MCF 10A (cell line): ENCODE data around the gene TMED3. TPM values are rescaled to one million over a fixed set of nuclear protein-coding genes. Genes with fewer than 3 reads are reported as not detected.

Source experiments
- BruUV-seq: library from RNA; stranded (reverse); fragments of 400-500 nt; replicated peaks from 2 replicates; lab custom pipeline; 2021; lab: Mats Ljungman, UMichigan
- CTCF ChIA-PET: fragments of 300-600 bp; sonication (Branson Sonifier 250); formaldehyde crosslinking; extraction: SDS; loops from one replicate; lab custom pipeline; 2021; ENCODE audit warnings: antibody characterized with exemption, inconsistent platforms; lab: Yijun Ruan, JAX
- POLR2A ChIA-PET: fragments of 300-600, 350-650 bp; sonication (Branson Sonifier 250); formaldehyde crosslinking; extraction: SDS; loops from one replicate; lab custom pipeline; 2020; ENCODE audit warnings: antibody characterized with exemption, inconsistent platforms; lab: Yijun Ruan, JAX
- DNase-seq: peaks from one replicate; pipeline ENCODE4 v3.0.0-alpha.2; 2018; ENCODE audit not compliant: unreplicated experiment
- H3K27ac Mint-ChIP-seq: one replicate; pipeline ENCODE4 v1.8.0; 2022; ENCODE audit warnings: mild to moderate bottlenecking, low read depth, mixed read lengths; ENCODE audit not compliant: unreplicated experiment
- H3K27me3 Mint-ChIP-seq: one replicate; pipeline ENCODE4 v1.8.0; 2022; ENCODE audit warnings: mixed read lengths; ENCODE audit not compliant: insufficient read depth, unreplicated experiment
- H3K36me3 Mint-ChIP-seq: one replicate; pipeline ENCODE4 v1.8.0; 2022; ENCODE audit warnings: mild to moderate bottlenecking, moderate library complexity, mixed read lengths; ENCODE audit not compliant: insufficient read depth, unreplicated experiment
- H3K4me1 Mint-ChIP-seq: one replicate; pipeline ENCODE4 v1.8.0; 2022; ENCODE audit warnings: mixed read lengths; ENCODE audit not compliant: insufficient read depth, unreplicated experiment
- H3K4me3 Mint-ChIP-seq: one replicate; pipeline ENCODE4 v1.8.0; 2022; ENCODE audit warnings: mild to moderate bottlenecking, moderate library complexity, mixed read lengths; ENCODE audit not compliant: unreplicated experiment
- H3K9me3 Mint-ChIP-seq: one replicate; pipeline ENCODE4 v1.8.0; 2022; ENCODE audit warnings: mixed read lengths; ENCODE audit not compliant: unreplicated experiment
- CTCF ChIP-seq: fragments of 200-600 bp; IDR thresholded peaks from one replicate; pipeline ENCODE4 v1.8.0; 2022; ENCODE audit warnings: antibody characterized with exemption, mild to moderate bottlenecking; ENCODE audit not compliant: unreplicated experiment
- intact Hi-C: fragments of 100-400 bp; cut with micrococcal nuclease; formaldehyde crosslinking; loops from 2 replicates; pipeline ENCODE4 v1.14.1; 2022
- total RNA-seq: library from RNA; stranded (reverse); gene quantifications from 2 replicates; pipeline ENCODE4 v1.2.3, GENCODE V29; 2022

The TMED3 gene
- total RNA-seq, 1 experiment from 2014 or later = 70.0 TPM

- ChIA-PET CTCF (interaction anchor here (0.6 to 0.7 kb wide), 3 partner anchors 89 to 265 kb away, joined by 3 to 4 read pairs (median 3); no protein-coding TSS in a partner anchor), POLR2A (interaction anchor here (0.7 kb wide), 1 partner anchor 84 kb away, joined by 4 read pairs; no protein-coding TSS in a partner anchor)
- no peaks in the 10 kb centered on the region for H3K9me3 Mint-ChIP-seq
- intact Hi-C loops = no loop called here
- DNase-seq = no peak
- H3K27me3 Mint-ChIP-seq = peaks cover 41% of the 10 kb centered on the region
- no peaks in the 10 kb centered on the region for H3K36me3 Mint-ChIP-seq
- BruUV-seq = no TSS peak
- no peak overlapping the region for H3K27ac Mint-ChIP-seq
- no peak overlapping the region for H3K4me3 Mint-ChIP-seq
- H3K4me1 Mint-ChIP-seq = no peaks in the 10 kb centered on the region
- no peak for TF ChIP-seq CTCF
Observed at GRCh38 chr15:79290642-79291275, 20.2 kb upstream of the TMED3 start.

GRCh38 chr15:79292011-79292410 is 18.9 kb upstream of the TMED3 start:
- H3K4me1 Mint-ChIP-seq = no peaks in the 10 kb centered on the region
- H3K4me3 Mint-ChIP-seq = no peak overlapping the region
- H3K27ac Mint-ChIP-seq = no peak overlapping the region
- no peaks in the 10 kb centered on the region for H3K9me3 Mint-ChIP-seq
- TF ChIP-seq CTCF = no peak
- POLR2A ChIA-PET = no interaction called here
- no peaks in the 10 kb centered on the region for H3K36me3 Mint-ChIP-seq
- peaks cover 40% of the 10 kb centered on the region for H3K27me3 Mint-ChIP-seq
- intact Hi-C loops = no loop called here
- BruUV-seq = no TSS peak
- DNase-seq = no peak
- CTCF ChIA-PET = no interaction called here

GRCh38 chr15:79294075-79294474 is 16.8 kb upstream of the TMED3 start:
- H3K36me3 Mint-ChIP-seq = no peaks in the 10 kb centered on the region
- CTCF ChIA-PET = no interaction called here
- no peak for TF ChIP-seq CTCF
- BruUV-seq = no TSS peak
- peaks cover 44% of the 10 kb centered on the region for H3K27me3 Mint-ChIP-seq
- no peak for DNase-seq
- H3K9me3 Mint-ChIP-seq = no peaks in the 10 kb centered on the region
- no peak overlapping the region for H3K4me3 Mint-ChIP-seq
- POLR2A ChIA-PET = no interaction called here
- no peak overlapping the region for H3K27ac Mint-ChIP-seq
- H3K4me1 Mint-ChIP-seq = no peaks in the 10 kb centered on the region
- intact Hi-C loops = no loop called here

GRCh38 chr15:79296583-79296982 is 14.3 kb upstream of the TMED3 start:
- H3K27ac Mint-ChIP-seq = no peak overlapping the region
- peaks cover 58% of the 10 kb centered on the region for H3K27me3 Mint-ChIP-seq
- no peak for DNase-seq
- POLR2A ChIA-PET = no interaction called here
- H3K4me1 Mint-ChIP-seq = no peaks in the 10 kb centered on the region
- CTCF ChIA-PET = interaction anchor here (0.8 to 1.4 kb wide), 2 partner anchors 18 to 31 kb away, joined by 3 to 5 read pairs; no protein-coding TSS in a partner anchor
- TF ChIP-seq CTCF = no peak
- no peaks in the 10 kb centered on the region for H3K9me3 Mint-ChIP-seq
- no peaks in the 10 kb centered on the region for H3K36me3 Mint-ChIP-seq
- intact Hi-C loops = no loop called here
- no TSS peak for BruUV-seq
- no peak overlapping the region for H3K4me3 Mint-ChIP-seq
